Stimulated activated CD8-positive, alpha-beta memory T cell treated with anti-CD3 and anti-CD28 coated beads, Interleukin-4, amount 100 ng/mL, for 4 hours (primary cell): ENCODE data around the gene CHCT1.
"Not testable (repeated sequence)": the region's sequence is repeated elsewhere in the genome, so short reads cannot be mapped to it uniquely, and the experiment has no call there.

Experiments
- DNase-seq, 2 donors: peaks; one replicate each; pipeline ENCODE4 v3.0.0-alpha.2; 2020; ENCODE audit warnings: low read depth in 2 of 2, low spot score in 1 of 2

Gene CHCT1

DNA sequence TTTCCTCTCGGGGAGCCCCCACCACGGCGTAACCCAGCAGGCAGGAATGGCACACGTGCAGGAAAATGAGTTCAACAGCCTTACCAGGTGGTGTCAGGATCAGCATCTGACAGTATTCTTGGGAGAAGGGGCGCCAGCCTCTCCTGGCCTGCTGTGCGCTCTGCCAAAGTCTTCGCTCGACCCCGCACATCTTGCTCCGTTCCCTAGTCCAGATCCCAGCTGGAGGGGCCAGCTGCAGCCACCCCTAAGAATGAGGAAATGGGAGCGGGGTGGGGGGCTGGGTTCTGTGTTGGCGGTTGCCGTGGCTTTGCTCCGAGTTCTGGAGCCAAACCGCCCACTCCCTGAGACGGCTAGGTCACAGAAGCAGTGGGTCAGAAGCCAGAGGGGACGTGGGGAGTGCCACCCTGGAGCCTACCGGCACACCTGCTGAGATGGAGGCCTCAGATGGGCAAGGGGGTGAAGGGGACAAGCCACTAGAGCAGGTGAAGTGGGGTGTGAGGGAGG is at the start of gene CHCT1:
TSS of gene CHCT1 (plus strand) at position 328 of the 504 bp plus-strand sequence. CDS start at position 432, 104 bp downstream.
- DNase-seq = no peak

- no peak for DNase-seq
Observed at GRCh38 chr17:60372790-60373483, 49.4 kb upstream of the CHCT1 start.

GRCh38 chr17:60378187-60378586 is 44.1 kb upstream of the CHCT1 start:
- DNase-seq = not testable (repeated sequence)

GRCh38 chr17:60379461-60379860 is 42.8 kb upstream of the CHCT1 start:
- not testable (repeated sequence) for DNase-seq

DNA sequence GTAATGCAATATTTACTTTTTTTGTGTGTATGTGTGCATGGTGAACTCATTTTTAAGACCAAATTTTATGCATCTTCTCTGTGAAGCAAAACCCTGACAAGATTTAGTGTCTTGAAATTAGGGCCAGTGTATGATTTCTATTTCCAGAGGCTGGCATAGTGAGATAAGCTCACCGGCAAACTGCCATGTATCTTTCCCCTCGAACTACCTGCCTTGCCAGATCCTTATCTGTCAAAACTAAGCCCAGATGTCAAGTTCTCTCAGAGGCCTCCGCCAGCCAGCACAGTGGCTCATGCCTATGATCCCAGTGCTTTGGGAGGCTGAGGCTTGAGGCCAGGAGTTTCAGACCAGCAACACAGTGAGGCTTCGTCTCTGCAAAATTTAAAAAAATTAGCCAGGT is 40.3 kb upstream of the CHCT1 start:
- no peak for DNase-seq

DNA sequence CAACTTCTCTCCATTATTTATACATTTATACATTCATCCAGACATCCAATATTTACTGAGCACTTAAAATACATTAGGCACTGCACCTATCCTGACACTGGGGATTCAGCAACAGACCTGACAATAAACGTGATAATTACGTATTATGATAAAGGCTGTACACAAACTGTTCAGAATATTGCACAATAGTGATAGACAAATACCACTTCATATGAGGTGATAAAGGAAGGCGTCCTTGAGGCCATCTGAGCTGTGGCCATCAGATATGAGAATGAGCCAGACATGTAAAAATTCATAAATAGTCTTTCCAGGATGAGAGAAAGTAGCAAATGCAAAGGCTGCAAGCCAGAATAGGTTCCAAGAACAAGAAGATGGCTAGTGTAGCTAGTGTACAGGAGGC is 38.9 kb upstream of the CHCT1 start:
- no peak for DNase-seq

DNA sequence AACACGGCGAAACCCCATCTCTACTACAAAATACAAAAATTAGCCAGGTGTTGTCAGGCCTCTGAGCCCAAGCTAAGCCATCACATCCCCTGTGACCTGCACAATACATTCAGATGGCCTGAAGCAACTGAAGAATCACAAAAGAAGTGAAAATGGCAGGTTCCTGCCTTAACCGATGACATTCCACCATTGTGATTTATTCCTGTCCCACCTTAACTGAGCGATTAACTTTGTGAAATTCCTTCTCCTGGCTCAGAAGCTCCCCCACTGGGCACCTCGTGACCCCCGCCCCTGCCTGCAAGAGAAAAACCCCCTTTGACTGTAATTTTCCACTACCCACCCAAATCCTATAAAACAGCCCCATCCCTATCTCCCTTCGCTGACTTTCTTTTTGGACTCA is 37.4 kb upstream of the CHCT1 start:
- DNase-seq = not testable (repeated sequence)

GRCh38 chr17:60386147-60387058 is 35.9 kb upstream of the CHCT1 start:
- no peak for DNase-seq

DNA sequence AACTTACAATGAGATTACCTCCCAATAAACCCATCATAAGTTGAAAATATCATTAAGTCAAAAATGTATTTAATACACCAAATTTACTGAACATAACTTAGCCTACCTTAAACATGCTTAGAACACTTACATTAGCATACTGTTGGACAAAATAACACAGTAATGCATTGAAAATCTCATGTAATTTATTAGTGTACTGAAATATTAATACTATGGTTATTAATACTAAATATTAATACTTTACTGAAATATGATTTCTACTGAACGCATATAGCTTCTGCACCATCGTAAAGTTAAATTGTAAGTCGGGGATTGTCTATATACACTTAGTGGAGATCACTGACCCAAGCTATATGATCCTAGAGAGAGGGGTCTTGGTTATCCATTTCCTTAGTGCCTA is 34.6 kb upstream of the CHCT1 start:
- no peak for DNase-seq

GRCh38 chr17:60388742-60389141 is 33.5 kb upstream of the CHCT1 start:
- no peak for DNase-seq

GRCh38 chr17:60390186-60390585 is 32.1 kb upstream of the CHCT1 start:
- no peak for DNase-seq

DNA sequence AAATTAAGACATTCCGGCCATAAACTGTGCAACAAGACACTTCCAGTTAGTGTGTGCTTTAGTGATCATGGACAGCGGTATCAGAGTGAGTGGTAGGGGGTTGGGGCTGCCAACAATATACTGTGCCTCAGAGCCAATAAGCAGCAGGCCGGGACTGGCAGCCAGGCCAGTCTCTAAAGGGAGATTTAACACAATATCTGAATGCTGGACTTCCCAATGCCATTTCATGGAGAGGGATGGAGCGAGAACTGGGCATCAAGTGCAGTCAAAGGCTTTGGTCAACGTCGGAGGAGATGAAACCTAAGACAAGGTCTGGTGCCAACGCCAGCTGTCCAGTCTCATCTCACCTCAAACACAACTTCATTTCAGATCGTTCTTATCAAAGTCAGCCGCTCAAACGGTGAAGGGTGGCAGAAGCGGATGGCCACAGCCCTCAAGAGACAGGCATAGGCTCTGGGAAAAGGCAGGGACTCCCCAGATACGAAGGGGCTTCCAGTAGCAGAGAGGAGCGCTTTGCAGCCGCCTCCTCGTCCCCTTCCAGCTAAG is 31.3 kb upstream of the CHCT1 start:
- DNase-seq = no peak

DNA sequence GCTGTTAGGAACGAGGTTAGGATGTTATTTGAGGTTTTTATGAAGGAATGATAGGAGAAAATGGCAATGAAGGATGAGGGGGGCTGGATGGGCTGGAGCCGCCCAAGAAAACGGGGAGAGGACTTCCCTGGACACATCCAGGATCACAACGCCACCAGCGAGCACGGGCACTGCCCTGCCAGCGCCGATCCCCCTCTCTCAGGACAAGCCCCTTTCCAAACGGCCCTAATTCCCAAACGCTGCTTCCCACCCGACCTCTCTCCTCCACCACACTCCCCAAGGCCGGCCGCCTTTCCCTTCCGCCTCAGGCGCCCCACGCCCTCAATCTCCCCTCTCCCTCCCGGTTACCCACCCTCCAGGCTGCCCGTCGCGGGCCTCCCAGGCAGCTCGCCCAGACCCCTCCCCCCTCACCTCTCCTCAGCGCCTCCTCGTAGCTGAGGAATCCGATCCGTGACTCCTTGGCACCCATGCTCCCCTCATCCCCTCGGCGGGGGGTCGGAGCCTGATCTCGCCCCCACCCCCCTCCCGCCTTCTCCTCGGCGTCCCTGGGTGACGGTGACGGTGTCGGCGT is 30.7 kb upstream of the CHCT1 start:
- no peak for DNase-seq

- DNase-seq = peak; percentile 95 to 97
Observed at GRCh38 chr17:60392042-60392844, 30.0 kb upstream of the CHCT1 start, which contains the start of gene USP32. Gene USP32 (minus strand): TSS chr17:60392133. CDS start chr17:60391939, 194 bp downstream.

GRCh38 chr17:60392845-60393702 is 29.2 kb upstream of the CHCT1 start:
- no peak for DNase-seq

DNA sequence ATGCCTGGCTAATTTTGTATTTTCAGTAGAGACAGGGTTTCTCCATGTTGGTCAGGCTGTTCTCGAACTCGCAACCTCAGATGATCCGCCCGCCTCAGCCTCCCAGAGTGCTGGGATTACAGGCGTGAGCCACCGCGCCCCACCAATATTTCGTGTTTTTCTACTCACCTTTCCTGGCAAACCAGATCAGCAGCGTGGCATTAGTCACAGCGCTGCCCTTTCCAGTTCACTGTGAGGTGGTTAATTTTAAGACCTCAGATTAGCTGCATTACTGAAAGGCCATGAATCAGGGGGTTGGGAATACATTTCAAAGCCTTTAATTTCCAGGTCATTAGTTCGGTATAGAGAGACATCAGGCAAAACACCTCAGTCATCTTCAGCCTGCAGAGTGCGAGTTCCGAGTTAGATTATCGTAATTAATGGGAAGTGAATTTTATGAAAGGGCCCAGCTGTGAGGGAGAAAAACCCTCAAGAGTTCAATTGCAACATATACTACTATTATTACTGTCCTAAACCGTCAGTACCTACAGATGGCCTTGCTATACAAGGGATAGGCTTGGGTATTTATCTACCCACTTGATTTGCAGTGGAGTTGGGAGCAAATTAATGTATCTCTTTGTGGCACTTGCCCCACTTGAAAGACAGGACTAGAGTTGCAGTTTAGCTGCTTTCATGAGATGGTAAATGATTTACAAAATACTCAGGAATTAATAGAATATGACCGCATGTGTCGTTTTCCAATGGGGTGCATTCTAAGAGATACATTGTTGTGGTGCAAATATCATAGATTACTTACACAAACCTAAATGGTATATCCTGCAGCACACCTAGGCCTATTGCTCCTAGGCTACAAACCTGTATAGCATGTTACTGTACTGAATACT is 28.2 kb upstream of the CHCT1 start:
- no peak for DNase-seq

DNA sequence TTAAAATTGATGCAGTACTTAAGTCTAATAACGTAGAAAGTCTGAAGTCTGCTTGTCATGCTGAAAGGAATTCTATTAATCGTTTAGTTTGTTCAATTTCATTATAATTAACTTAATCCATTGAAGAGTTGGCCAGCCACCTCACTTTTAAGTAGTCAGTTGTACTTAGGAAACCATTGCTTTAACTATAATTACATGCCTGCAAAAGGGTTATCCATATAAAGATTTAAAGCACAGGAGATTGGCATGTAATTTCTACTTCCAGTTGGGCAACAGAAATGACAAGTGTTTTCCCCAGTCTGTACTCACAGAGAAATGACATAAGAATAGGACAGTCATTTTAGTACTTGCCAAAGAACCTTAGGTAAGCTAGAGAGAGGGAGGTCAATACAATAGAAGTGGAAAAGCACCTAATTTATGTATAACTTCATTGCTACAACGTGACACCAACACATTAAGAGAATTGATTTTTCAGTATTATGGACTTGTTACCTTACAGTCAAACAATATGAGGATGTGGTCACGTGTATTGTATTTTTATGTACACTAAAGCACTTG is 26.7 kb upstream of the CHCT1 start:
- DNase-seq = no peak

DNA sequence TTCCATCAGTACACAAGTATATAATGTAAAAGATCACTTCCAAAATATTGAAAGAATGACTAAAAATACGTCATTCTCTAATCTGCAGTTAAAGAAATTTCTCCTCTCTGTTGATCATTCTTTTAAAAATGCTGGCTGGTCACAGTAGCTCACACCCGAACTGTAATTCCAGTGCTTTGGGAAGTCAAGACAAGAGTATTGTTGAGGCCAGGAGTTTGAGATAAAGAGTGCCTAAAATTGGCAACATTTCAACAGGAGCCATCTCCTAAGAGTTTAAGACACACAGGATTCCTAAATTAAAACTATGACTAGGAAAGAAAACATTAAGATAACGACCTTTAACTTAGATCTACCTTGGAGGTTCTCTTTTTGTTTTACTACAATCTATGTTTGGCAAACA is 25.9 kb upstream of the CHCT1 start:
- DNase-seq = no peak
